ACHN (cell line): ENCODE data around the gene CDK5RAP1.

Source experiments
- DNase-seq: peaks from one replicate; pipeline ENCODE4 v3.0.0-alpha.2; 2015
- in situ Hi-C: cut with HindIII; loops from 2 replicates; pipeline ENCODE4 v1.10.0; 2017; ENCODE audit warnings: low sequenced_read_pairs, low pct_ligation_motif_present, low pct_unique_long_range_greater_than_20kb

The CDK5RAP1 gene

GRCh38 chr20:33423141-33423834 is 22.0 kb upstream of the CDK5RAP1 start:
- DNase-seq, result peak; percentile 15

DNA sequence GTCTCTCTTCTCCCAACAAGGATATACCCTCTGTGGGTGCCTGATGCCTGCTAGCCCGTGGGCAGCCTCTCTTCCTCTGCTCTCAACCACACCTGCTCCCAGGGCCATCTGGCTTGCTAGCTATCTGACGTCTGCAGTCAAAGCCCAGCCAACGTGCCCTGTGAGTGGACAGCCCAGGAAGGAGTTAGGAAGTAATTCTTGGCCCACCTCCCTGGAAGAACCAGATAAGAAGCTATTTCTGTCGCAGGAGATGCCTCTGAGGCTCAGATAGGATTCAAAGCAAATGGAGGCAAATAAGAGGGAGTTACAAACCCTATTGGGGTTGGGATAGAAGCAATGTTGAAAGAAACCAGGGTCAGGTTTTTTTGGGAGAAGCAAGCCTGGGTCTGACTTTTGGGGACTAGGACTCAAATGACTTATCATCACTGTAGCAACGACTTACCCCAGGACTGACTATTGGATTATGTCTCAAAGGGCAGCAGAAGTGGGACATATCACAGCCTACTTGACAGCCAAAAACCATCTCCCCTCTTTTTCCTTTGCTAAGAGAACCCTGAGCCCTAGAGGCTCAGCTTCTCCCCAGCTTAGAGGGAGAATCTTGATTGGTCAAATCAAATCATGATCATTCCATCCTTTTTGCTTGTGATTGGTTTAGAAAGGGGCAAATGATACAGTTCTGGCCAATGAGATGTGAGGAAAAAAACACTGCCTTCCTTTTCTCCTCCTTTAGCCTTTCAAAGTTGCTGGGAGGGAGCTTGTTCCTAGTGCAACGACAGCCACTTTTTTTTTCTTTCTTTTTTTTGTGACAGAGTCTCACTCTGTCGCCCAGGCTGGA is 18.0 kb upstream of the CDK5RAP1 start:
- DNase-seq, result no peak
- in situ Hi-C loops, result no loop called here

More at GRCh38 chr20:33423141-33423834, 22.0 kb upstream of the CDK5RAP1 start:
- in situ Hi-C loops, result no loop called here

DNA sequence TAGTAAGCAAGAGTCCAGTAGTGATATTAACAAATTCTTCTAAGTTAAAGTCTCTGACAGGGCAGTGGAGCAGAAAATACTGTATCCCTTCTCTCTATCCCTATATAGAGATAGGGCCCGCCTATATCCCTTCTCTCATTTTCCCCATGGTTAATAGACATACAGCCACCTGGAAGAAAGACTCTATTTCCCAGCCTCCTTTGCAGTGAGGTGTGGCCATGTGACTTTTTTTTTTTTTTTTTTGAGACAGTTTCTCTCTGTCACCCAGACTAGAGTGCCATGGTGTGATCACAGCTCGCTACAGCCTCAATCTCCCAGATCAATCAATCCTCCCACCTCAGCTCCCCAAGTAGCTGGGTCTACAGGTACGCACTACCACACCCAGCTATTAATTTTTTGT is 16.7 kb upstream of the CDK5RAP1 start:
- in situ Hi-C loops, result no loop called here
- DNase-seq, result no peak

DNA sequence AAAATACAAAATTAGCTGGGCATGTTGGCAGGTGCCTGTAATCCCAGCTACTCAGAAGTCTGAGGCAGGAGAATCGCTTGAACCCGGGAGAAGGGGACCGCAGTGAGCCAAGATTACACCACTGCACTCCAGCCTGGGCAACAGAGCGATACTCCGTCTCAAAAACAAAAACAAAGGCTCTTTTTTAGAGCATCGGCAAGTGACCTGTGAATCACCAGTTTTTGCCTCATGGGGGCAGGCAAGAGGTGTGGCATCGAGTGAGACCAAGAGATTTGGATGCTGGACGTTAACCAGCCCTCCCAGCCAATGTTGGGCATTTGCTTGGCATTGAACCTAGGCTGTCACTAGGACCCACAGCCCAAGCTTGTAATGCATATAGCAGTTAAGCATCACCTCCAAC is 14.6 kb upstream of the CDK5RAP1 start:
- peak; percentile 49 for DNase-seq
- in situ Hi-C loops, result no loop called here

DNA sequence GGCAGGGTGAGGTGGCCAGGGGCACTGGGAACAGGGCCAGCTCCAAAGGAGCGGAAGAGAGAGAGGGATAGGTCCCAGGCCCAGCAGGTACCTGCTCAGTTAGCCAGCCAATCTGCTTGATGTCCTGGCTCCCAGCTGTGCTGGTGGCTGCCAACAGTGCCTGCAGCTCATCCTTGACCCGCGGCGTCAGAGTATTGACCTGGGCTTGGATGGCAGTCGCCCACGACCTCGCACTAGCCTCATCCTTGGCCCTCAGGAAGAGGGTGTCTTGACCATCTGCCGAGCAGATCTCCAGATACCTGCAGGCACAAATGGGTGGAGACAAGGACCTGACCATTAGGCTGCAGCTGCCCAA is 11.1 kb upstream of the CDK5RAP1 start:
- no peak for DNase-seq
- in situ Hi-C loops, result no loop called here

- DNase-seq, result no peak
- in situ Hi-C loops, result no loop called here
Observed at GRCh38 chr20:33411711-33412483, 10.6 kb upstream of the CDK5RAP1 start.

DNA sequence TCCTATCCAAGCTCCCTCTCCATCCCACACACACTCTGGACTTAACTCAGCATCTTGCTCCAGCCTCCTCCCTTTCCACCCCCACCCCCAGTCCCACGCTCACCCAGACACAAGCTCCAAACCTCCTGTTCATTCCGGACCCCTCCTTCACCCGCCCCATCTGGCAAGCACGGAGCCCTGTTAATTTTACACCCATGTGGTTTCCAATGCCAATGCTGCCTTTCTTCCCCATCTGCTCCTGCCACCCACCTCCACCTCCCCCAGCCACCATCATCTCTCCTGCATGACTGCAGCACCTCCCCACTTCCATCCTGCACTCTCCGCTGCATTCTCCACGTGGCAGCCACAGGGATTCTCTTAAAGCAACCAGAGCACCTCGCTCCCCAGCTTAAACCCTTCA is 9.9 kb upstream of the CDK5RAP1 start:
- no peak for DNase-seq
- in situ Hi-C loops, result no loop called here

- no peak for DNase-seq
- in situ Hi-C loops, result no loop called here
Observed at GRCh38 chr20:33410081-33410742, 8.9 kb upstream of the CDK5RAP1 start.

DNA sequence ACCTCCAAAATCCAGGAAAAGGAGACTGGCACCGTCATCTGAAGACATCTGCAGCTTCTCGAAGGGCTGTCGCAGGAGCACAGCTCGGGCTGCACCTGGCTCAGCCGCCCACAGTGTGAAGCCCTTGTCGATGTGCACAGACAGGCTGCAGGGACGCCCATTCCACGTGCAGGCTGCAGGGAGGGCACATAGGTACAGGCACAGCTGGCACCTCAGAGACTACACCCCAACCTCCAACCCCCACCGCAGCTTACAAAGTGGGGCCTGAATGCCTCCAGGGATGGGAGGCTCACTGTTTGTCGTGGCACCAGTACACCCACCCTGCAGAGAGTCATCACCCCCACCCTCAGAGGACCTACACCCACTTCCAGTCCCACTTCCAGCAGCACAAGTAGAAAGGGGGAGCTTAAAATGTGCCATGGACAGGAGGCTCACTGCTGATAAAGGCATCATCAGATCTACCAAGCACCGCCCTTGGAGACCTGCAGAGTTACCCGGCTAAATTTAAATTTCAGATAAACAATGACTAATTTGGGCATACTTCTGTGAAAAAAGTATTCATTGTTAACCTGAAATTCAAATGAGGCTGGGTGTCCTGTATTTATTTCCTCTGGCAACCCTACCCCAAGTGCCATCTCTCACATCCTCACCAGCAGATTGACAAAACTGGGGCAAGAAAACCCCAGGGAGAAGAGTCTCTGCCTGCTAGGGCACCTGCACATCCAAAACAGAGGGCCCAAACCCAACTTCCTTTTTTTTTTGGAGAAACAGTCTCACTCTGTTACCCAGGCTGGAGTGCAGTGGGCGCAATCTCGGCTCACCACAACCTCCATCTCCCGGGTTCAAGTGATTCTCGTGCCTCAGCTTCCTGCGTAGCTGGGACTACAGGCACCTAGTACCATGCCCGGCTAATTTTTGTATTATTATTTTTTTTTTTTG is 7.7 kb upstream of the CDK5RAP1 start:
- in situ Hi-C loops, result no loop called here

DNA sequence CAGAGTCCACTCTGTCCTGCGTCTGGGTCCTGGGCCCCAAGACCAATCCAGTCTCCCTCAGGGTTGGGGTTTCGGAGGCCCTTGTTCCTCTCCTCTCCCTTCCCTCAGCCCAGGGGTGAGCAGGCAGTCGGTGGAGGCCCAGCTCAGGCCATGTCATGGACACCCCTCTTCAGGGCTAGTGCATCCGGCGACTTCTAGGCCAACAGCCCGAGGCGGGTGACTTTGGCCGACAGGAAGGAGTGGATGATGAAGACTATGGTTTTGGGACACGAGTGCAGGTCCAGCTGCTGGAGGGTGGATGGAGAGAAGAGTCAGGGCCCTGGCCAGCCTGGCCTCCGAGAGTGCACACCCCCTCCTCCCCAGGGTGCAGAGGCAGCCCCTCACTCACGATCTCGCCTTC is 7.0 kb upstream of the CDK5RAP1 start:
- no peak for DNase-seq
- in situ Hi-C loops, result no loop called here

More for the DNA sequence above, 7.7 kb upstream of the CDK5RAP1 start:
- no peak for DNase-seq

- no peak for DNase-seq
- in situ Hi-C loops, result no loop called here
Observed at GRCh38 chr20:33407796-33408195, 6.5 kb upstream of the CDK5RAP1 start.

DNA sequence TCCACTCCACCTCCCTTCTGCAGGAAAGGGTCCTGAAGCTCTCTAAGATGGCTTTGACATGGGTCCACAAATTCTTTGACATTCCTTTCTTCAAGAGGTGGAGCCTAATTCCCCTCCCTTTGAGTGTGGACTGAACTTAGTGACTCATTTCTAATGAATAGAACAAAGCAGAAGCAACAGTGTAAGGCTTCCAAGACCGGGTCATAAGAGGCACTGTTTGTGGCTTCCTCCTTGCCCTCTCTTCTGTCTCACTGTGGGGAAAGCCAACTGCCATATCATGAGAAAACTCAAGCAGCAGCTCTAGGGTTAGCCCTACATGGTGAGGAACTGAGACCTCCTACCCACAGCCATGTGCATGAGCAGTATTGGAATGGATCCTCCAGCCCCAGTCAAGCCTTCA is 5.9 kb upstream of the CDK5RAP1 start:
- in situ Hi-C loops, result no loop called here
- no peak for DNase-seq

DNA sequence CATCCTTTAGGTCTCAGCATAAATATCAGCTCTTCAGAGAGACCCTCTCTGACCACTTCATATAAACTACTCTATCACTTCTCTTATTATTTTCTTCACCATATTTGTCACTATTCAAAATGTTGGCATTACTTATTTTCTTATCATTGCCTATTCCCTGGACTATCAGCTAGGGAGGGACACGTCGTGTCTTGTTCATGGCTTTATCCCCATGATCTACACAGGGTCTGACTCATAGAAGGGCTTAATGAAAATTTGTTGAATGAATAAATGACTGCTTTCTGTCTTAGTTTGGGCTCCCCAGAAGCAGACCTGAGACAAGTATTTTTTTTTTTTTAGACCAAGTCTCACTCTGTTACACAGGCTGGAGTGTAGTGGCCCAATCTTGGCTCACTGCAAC is 3.0 kb upstream of the CDK5RAP1 start:
- in situ Hi-C loops, result no loop called here
- no peak for DNase-seq

GRCh38 chr20:33401921-33402369 is 626 bp upstream of the CDK5RAP1 start:
- no peak for DNase-seq
- in situ Hi-C loops, result no loop called here

GRCh38 chr20:33400812-33401183 is 521 bp downstream of the CDK5RAP1 start:
- in situ Hi-C loops, result no loop called here
- DNase-seq, result peak; percentile 36

DNA sequence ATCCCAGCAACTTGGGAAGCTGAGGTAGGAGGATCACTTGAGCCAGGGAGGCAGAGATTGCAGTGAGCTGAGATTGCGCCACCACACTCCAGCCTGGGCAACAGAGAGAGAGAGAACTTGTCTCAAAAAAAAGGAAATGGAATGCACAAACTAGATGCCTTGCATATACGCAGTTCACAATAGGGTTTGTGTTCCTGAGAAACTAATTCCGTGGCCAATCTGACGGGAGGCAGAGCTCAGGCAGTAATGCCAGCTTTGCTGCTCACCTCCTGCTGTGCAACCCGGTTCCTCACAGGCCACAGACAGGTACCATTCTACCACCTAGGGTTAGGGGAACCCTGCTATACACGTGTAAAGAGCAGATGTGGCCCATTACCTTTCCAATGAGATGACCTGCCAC is 1.4 kb downstream of the CDK5RAP1 start:
- in situ Hi-C loops, result no loop called here
- DNase-seq, result no peak

- in situ Hi-C loops, result no loop called here
- DNase-seq, result no peak
Observed at GRCh38 chr20:33394718-33395117, 6.6 kb downstream of the CDK5RAP1 start.

DNA sequence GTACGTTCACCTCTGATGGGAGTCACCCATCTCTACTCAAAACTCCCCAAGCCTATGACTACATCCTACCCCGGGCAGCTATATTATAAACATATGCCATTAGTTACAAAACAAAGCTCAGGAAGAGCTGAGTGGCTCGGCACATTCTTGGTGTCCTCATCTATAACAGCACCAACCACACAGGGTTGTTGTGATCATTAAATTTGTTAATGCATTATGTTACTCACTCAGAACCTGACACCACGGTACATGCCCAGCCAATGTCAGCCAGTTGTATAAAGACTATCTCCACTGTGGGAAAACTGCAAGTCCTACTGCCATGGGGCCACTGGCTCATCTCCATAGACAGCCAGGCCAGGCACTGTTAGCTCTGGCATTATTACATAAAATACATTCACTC is 7.7 kb downstream of the CDK5RAP1 start:
- in situ Hi-C loops, result no loop called here
- DNase-seq, result no peak
